GM21381 (cell line): ENCODE results near the gene VASH1.

ENCODE experiments used
- ATAC-seq: cut with Tn5 transposase; IDR thresholded peaks from one replicate; pipeline ENCODE4 v1.9.1; 2021; ENCODE audit warnings: mild to moderate bottlenecking, moderate library complexity; ENCODE audit not compliant: unreplicated experiment

VASH1 gene

GRCh38 chr14:76770521-76771436 is 9.5 kb downstream of the VASH1 start:
- ATAC-seq: no peak

- ATAC-seq: no peak
Measured at GRCh38 chr14:76771437-76771980, 10.2 kb downstream of the VASH1 start.

GRCh38 chr14:76772300-76773187 is 11.3 kb downstream of the VASH1 start:
- ATAC-seq: no peak

DNA sequence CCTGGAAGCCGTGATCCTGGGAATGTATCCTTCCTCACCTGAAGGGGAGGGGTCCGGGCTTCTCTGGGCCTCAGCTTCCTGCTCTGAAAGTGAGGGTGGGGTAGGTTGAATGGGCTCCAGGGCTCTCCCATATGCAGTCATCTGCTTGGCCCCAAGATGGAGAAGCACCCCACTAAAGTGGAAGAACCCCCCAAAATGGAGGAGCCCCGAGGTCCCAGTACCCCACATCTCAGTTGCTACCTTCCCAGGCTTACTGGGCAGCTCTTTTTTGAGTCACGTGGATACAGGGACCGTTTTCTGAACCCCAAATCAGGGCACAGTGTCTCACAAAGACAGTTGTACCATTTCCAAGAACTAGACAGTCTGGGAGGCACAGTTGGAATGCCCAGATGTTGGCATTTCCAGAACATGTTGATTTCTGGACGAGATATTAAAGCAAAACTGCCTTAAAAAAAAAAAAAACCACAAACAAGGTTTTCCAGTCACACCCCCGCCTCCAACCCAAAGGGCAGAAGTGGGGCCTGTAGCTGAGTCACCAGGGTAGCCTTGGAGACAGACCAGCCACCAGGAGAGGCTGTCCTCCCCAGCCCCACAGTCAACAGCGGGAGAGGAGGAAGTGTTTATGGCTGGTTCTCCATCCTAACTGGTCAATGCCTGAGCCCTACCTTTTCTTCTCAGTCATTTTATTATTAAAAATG is 12.1 kb downstream of the VASH1 start:
- no peak for ATAC-seq

GRCh38 chr14:76773956-76774820 is 12.9 kb downstream of the VASH1 start:
- ATAC-seq: no peak

- no peak for ATAC-seq
Measured at GRCh38 chr14:76774821-76775694, 13.8 kb downstream of the VASH1 start.

GRCh38 chr14:76775695-76776427 is 14.6 kb downstream of the VASH1 start:
- ATAC-seq: no peak

DNA sequence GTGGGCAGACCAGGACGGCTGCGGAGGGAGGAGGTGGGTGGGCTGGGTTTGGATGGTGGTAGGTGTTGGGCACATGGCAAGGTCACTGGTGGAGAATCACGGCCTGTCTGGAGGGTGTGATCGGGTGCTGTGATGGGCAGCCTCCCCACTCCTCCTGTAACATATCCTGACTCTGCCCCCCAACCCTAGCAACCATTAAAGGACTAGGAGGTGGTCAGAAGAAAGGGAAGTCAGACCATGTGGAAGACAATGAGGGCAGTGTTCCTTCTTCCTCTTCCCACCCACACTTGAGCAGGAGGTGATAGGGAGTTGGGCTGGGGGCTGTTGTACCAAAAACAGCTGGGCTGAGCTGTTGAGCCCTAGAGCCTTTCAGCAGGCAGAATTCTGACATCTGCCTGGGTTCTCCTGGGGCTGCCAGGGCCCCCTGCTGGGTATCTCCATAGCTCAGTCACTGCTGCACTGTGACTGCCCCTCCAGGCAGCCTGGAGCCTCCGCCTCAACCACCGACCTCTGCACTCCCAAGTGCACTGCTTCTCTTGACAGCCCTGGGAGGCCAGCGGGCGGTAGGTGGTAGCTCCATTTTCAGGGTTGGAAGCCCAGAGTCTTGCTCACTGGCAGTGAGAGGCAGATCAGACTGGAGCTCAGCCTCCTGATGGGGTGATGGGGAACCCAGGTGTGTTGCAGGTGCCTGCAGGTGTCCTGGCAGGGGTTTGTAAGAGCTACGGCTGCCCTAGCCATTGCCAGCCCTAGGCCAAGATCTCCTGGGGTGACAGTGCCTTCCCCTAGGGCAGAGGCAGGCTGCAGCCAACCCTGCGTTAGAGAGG is 15.4 kb downstream of the VASH1 start:
- no peak for ATAC-seq

- no peak for ATAC-seq
Measured at GRCh38 chr14:76777721-76778120, 16.5 kb downstream of the VASH1 start.

GRCh38 chr14:76778546-76779215 is 17.4 kb downstream of the VASH1 start:
- ATAC-seq: no peak

DNA sequence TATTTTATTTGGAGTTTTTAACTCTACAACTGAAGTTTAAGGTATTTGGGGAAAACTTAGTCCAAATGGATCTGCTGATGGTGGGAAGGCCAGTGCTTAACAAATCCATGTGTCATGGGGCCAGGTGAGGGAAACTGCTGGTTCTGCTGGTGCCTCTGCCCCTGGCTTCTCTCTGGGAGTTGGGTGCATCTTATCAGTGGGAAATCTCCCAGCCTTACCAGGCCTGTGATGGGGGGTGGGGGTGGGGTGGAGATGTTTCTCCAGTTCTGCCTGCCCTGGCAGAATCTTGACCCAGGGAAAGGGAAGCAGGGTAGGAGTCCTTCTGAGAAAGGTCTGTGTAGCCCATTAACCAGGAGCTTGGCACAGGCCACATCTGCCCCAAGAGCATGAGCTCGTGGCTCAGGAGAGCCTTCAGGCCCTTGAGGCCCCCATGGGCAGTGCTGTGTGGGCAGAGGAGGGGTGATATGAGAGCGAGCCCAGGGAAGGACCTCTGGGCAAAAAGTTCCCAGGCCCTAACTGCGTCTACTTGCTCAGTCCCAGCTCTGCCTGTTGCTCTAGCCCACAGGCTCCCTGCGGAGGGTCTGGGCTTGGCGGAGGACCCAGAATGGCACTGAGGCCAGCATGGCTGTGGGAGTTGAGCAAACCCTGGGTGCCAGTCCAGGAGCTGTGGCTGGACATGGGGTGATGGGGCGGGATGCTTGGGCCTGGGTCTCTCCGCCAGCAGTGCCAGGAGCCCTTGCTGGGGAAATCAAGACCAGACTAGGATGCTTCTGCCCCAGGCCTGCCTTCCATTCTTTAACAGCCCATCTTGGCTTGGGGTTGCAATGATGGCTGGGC is 18.2 kb downstream of the VASH1 start:
- no peak for ATAC-seq

- no peak for ATAC-seq
Measured at GRCh38 chr14:76780058-76780345, 18.7 kb downstream of the VASH1 start.

DNA sequence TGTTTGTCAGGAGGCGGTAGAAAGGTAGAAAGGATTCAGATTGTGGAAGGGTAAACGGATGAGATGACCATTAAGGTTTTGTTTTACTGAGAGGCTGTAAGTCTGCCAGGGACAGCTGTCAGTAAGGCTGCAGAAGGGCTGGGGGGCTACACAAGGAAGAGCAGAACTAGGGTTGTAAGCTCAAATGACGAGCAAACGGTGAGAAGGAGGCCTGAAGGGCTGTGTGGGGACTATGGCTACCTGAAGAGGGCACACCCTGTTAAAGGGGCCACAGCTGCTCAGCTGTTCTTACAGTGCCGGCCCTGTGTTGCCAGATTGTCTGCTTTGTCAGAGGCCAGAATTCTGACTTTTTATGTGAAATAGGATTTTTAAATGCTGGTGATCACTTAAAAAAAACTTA is 19.1 kb downstream of the VASH1 start:
- ATAC-seq: no peak

DNA sequence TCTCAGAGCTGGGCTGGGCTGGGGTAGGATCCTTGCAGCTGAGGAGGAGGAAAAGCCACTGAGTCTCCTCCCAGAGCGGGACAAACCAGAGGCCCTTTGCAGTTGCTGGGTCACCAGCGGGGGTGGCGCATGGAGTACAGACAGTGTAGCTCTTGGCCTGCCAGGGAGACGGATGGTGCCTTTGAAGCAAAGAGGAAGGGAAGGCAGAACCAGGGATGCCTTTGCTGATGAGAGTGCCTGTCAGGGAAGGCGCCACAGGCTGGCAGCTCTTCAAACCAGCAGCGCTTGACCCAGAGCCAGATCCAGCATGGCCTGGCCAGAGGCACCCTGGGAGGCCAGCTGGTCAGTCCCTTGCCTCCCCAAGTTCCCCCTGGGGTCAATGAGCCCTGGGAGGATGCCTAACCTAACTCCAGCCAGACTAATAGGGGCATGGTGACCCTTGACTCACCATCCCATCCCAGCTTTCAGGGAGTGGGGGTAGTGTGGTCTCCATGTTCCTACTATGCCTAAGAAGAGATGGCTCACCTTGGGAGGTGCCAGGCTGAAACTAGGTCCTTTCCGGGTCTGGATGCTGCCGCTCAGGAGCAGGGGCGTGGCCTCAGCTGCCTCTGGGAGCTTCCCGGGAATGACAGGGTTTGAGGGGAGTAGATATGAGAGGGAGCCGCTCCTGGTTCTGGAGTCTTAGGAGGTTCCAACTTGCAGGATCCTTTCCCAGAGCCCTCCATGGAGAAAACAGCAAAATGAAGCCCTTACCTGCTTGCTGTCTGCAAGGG is 19.8 kb downstream of the VASH1 start:
- ATAC-seq: no peak

- no peak for ATAC-seq
Measured at GRCh38 chr14:76781648-76782051, 20.4 kb downstream of the VASH1 start.
